HCT116 (cell line): ENCODE results near the gene CGGBP1. TPM values are rescaled to one million over a fixed set of nuclear protein-coding genes. Genes with fewer than 3 reads are reported as not detected.

Experiments used
- ATAC-seq: fragments of 200-7000 bp; cut with Tn5 transposase; 2 replicates; pipeline ENCODE4 v1.9.1; 2020; ENCODE audit warnings: mild to moderate bottlenecking, moderate library complexity
- BruUV-seq: library from RNA; stranded (reverse); fragments of 400-500 nt; replicated peaks from 2 replicates; lab custom pipeline; 2021; lab: Mats Ljungman, UMichigan
- CTCF ChIA-PET: fragments of 300-600 bp; sonication (Branson Sonifier 250); formaldehyde crosslinking; loops from one replicate; lab custom pipeline; 2021; ENCODE audit warnings: antibody characterized with exemption; lab: Charles Lee
- POLR2A ChIA-PET: fragments of 300-600, 350-600 bp; sonication (Branson Sonifier 250); formaldehyde crosslinking; loops from one replicate; lab custom pipeline; 2021; ENCODE audit warnings: antibody characterized with exemption; lab: Charles Lee
- RAD21 ChIA-PET, 2 experiments: fragments of 300-600 bp; sonication (Branson Sonifier 250); formaldehyde crosslinking; loops; one replicate each; lab custom pipeline; 2023; ENCODE audit warnings: low total read pairs in 2 of 2; ENCODE audit not compliant: uncharacterized antibody in 2 of 2, unreplicated experiment in 2 of 2, low non-redundant PET in 1 of 2; lab: Charles Lee
- DNase-seq: peaks from one replicate; pipeline ENCODE4 v3.0.0-alpha.2; 2010; ENCODE audit warnings: low read depth, low spot score
- H2AFZ ChIP-seq: fragments of 200-600 bp; shearing (Covaris generic), sonication (generic); 2 replicates; pipeline ENCODE4 v1.6.1; 2017; ENCODE audit warnings: low read depth, mixed run types, mixed read lengths, antibody characterized with exemption, low read length; ENCODE audit not compliant: poor library complexity, severe bottlenecking
- H3K27ac ChIP-seq: 2 replicates; pipeline ENCODE4 v1.5.1; 2012; ENCODE audit warnings: low read depth, low read length
- H3K27me3 ChIP-seq: fragments of 200-600 bp; sonication (generic); 2 replicates; pipeline ENCODE4 v1.6.1; 2016; ENCODE audit warnings: mixed run types, low read length, mixed read lengths; ENCODE audit not compliant: insufficient read depth
- H3K36me3 ChIP-seq, 2 experiments: fragments of 200-500 bp in 1 of 2; fragments of 200-600 bp in 1 of 2; sonication (Bioruptor generic) in 1 of 2; sonication (generic) in 1 of 2; 2 replicates each; pipeline versions ENCODE4 v1.5.1 to v1.6.1; 2014 to 2016; ENCODE audit warnings: low read length in 2 of 2, inconsistent platforms in 1 of 2, mixed read lengths in 1 of 2, mixed run types in 1 of 2; ENCODE audit not compliant: insufficient read depth in 2 of 2, control insufficient read depth in 1 of 2
- H3K4me1 ChIP-seq, 2 experiments: fragments of 200-600 bp in 1 of 2; sonication (generic) in 1 of 2; 2 replicates each; pipeline versions ENCODE4 v1.5.1 to v1.6.1; 2012 to 2017; ENCODE audit warnings: low read length in 2 of 2, inconsistent platforms in 1 of 2, mild to moderate bottlenecking in 1 of 2, mixed read lengths in 1 of 2, mixed run types in 1 of 2, moderate library complexity in 1 of 2; ENCODE audit not compliant: insufficient read depth in 2 of 2, control insufficient read depth in 1 of 2
- H3K4me2 ChIP-seq: fragments of 200-600 bp; sonication (generic); 2 replicates; pipeline ENCODE4 v1.6.1; 2017; ENCODE audit warnings: mixed run types, low read length, mixed read lengths
- H3K4me3 ChIP-seq, 2 experiments: fragments of 200-600 bp in 1 of 2; sonication (generic) in 1 of 2; replicated peaks in 1 of 2; 2 replicates each; pipeline ENCODE4 v1.5.1; 2011 to 2016; ENCODE audit warnings: low read length in 2 of 2, control low read depth in 1 of 2, low read depth in 1 of 2, mild to moderate bottlenecking in 1 of 2, mixed read lengths in 1 of 2, mixed run types in 1 of 2
- H3K79me2 ChIP-seq: fragments of 200-600 bp; sonication (generic); 2 replicates; pipeline ENCODE4 v1.6.1; 2017; ENCODE audit warnings: mild to moderate bottlenecking, mixed run types, low read length, moderate library complexity, mixed read lengths; ENCODE audit not compliant: insufficient read depth
- H3K9ac ChIP-seq: fragments of 200-600 bp; sonication (generic); 2 replicates; pipeline ENCODE4 v1.6.1; 2016; ENCODE audit warnings: low read length, mixed read lengths
- H3K9me2 ChIP-seq: fragments of 200-600 bp; sonication (generic), shearing (Covaris generic); 2 replicates; pipeline ENCODE4 v1.6.1; 2017; ENCODE audit warnings: mixed run types, mild to moderate bottlenecking, moderate library complexity; ENCODE audit not compliant: insufficient read depth
- H3K9me3 ChIP-seq, 2 experiments: fragments of 200-500 bp in 1 of 2; fragments of 200-600 bp in 1 of 2; sonication (Bioruptor generic) in 1 of 2; sonication (generic) in 1 of 2; 2 replicates each; pipeline ENCODE4 v1.6.1; 2014 to 2017; ENCODE audit warnings: low read length in 2 of 2, mixed read lengths in 2 of 2, inconsistent platforms in 1 of 2, low read depth in 1 of 2, mild to moderate bottlenecking in 1 of 2, mixed run types in 1 of 2, moderate library complexity in 1 of 2; ENCODE audit not compliant: control insufficient read depth in 1 of 2, insufficient read depth in 1 of 2
- H4K20me1 ChIP-seq: fragments of 200-600 bp; sonication (generic), shearing (Covaris generic); 2 replicates; pipeline ENCODE4 v1.6.1; 2017; ENCODE audit warnings: mixed run types, mild to moderate bottlenecking, moderate library complexity; ENCODE audit not compliant: insufficient read depth
- CEBPB ChIP-seq: IDR thresholded peaks from 2 replicates; pipeline ENCODE4 v1.6.1; 2012; ENCODE audit warnings: low read depth
- CTCF ChIP-seq, 3 experiments: fragments of 200-600 bp in 1 of 3; sonication (generic) in 1 of 3; IDR thresholded peaks in 2 of 3; conservative IDR thresholded peaks in 1 of 3; 2 replicates each; pipeline ENCODE4 v1.5.1; 2012 to 2017; ENCODE audit warnings: low read depth in 2 of 3, low read length in 2 of 3, antibody characterized with exemption in 1 of 3, borderline replicate concordance in 1 of 3, control low read depth in 1 of 3, mild to moderate bottlenecking in 1 of 3, mixed read lengths in 1 of 3, mixed run types in 1 of 3, moderate library complexity in 1 of 3; ENCODE audit not compliant: insufficient read depth in 1 of 3
- EGR1 ChIP-seq: IDR thresholded peaks from 2 replicates; pipeline ENCODE4 v1.6.1; 2012; ENCODE audit warnings: low read depth
- ELF1 ChIP-seq: IDR thresholded peaks from 2 replicates; pipeline ENCODE4 v1.6.1; 2012; ENCODE audit warnings: low read depth, borderline replicate concordance
- EZH2 ChIP-seq: fragments of 200-600 bp; sonication (generic); IDR thresholded peaks from 2 replicates; pipeline ENCODE4 v1.6.1; 2017; ENCODE audit warnings: antibody characterized with exemption, mixed run types
- JUND ChIP-seq: IDR thresholded peaks from 2 replicates; pipeline ENCODE4 v1.6.1; 2012
- MAX ChIP-seq: IDR thresholded peaks from 2 replicates; pipeline ENCODE4 v1.6.1; 2012
- POLR2AphosphoS5 ChIP-seq: IDR thresholded peaks from 2 replicates; pipeline ENCODE4 v1.6.1; 2011; ENCODE audit warnings: mild to moderate bottlenecking, low read depth, low read length, moderate library complexity
- RAD21 ChIP-seq: IDR thresholded peaks from 2 replicates; pipeline ENCODE4 v1.6.1; 2012; ENCODE audit warnings: low read depth, mild to moderate bottlenecking
- REST ChIP-seq: IDR thresholded peaks from 2 replicates; pipeline ENCODE4 v1.6.1; 2012; ENCODE audit warnings: low read depth
- SIN3A ChIP-seq: IDR thresholded peaks from 2 replicates; pipeline ENCODE4 v1.6.1; 2012; ENCODE audit warnings: low read depth
- SP1 ChIP-seq: IDR thresholded peaks from 2 replicates; pipeline ENCODE4 v1.6.1; 2012; ENCODE audit warnings: low read depth
- SRF ChIP-seq: IDR thresholded peaks from 2 replicates; pipeline ENCODE4 v1.6.1; 2012; ENCODE audit warnings: low read depth
- ZBTB33 ChIP-seq: IDR thresholded peaks from 2 replicates; pipeline ENCODE4 v1.6.1; 2011; ENCODE audit warnings: mild to moderate bottlenecking, low read length, moderate library complexity; ENCODE audit not compliant: insufficient replicate concordance; ENCODE audit errors: extremely low read depth
- intact Hi-C: fragments of 100-400 bp; cut with micrococcal nuclease; formaldehyde crosslinking; loops from 2 replicates; pipeline ENCODE4 v1.10.0; 2022
- total RNA-seq: library from RNA; stranded (reverse); gene quantifications from one replicate; pipeline ENCODE4 v1.2.1, GENCODE V29; 2021; ENCODE audit not compliant: unreplicated experiment

CGGBP1 gene
- total RNA-seq, 1 experiment from 2014 or later, result 52.7 TPM

GRCh38 chr3:88093266-88093665 is 34.5 kb upstream of the CGGBP1 start:
- Histone ChIP-seq H3K4me3 (no peak overlapping the region), H3K36me3 (no peaks in the 10 kb centered on the region; a peak in 1 of 4 replicates), H3K27me3 (no peaks in the 10 kb centered on the region), H3K79me2 (peaks cover 16% of the 10 kb centered on the region), H3K27ac (no peak overlapping the region), H3K4me1 (no peaks in the 10 kb centered on the region), H4K20me1 (0 out of 2 replicates have a peak, but pooled peaks cover 4% of the 10 kb centered on the region), H3K9me2 (no peaks in the 10 kb centered on the region), H3K9me3 (no peaks in the 10 kb centered on the region), H3K9ac (no peak overlapping the region), H2AFZ (no peak overlapping the region), H3K4me2 (no peak overlapping the region)
- POLR2A ChIA-PET, result no interaction called here
- TF ChIP-seq EGR1 (no peak), POLR2AphosphoS5 (no peak), REST (no peak), ZBTB33 (no peak), SP1 (no peak), RAD21 (no peak), SIN3A (no peak), EZH2 (no peak), SRF (no peak), CEBPB (no peak), MAX (no peak), JUND (no peak), CTCF (IDR thresholded peaks at IDR 0.05 in 2 of 3, conservative IDR thresholded peaks at IDR 0.05 in 1 of 3; ENCODE audit: borderline replicate concordance in 1 of 3, insufficient read depth in 1 of 3, low read depth in 2 of 3, low read length in 2 of 3) (no peak), ELF1 (no peak)
- no TSS peak for BruUV-seq
- intact Hi-C loops, result no loop called here
- CTCF ChIA-PET, result no interaction called here
- ATAC-seq, result no peak
- no peak for DNase-seq
- RAD21 ChIA-PET, result no interaction called here
